H7 (cell line): Measurements from ENCODE around the gene RNASEH2C. TPM values are rescaled to one million over a fixed set of nuclear protein-coding genes. Genes with fewer than 3 reads are reported as not detected.
"Not testable (repeated sequence)": the region's sequence is repeated elsewhere in the genome, so short reads cannot be mapped to it uniquely, and the experiment has no call there.

Experiments
- DNase-seq: peaks from one replicate; pipeline ENCODE4 v3.0.0; 2012
- H3K27me3 ChIP-seq: 2 replicates; pipeline ENCODE4 v1.6.0; 2011; ENCODE audit warnings: mild to moderate bottlenecking, low read length; ENCODE audit not compliant: control insufficient read depth, insufficient read depth
- H3K36me3 ChIP-seq: replicated peaks from 2 replicates; pipeline ENCODE4 v1.5.1; 2011; ENCODE audit warnings: low read length; ENCODE audit not compliant: control insufficient read depth, insufficient read depth
- H3K4me3 ChIP-seq: 2 replicates; pipeline ENCODE4 v1.5.1; 2011; ENCODE audit warnings: low read depth, mild to moderate bottlenecking, control low read depth, low read length, moderate library complexity; ENCODE audit not compliant: insufficient read depth
- total RNA-seq: library from RNA; depleted of rRNA; stranded (reverse); fragments of >200 nt; shearing (Covaris generic); gene quantifications from 2 replicates; pipeline ENCODE4 v1.2.3, GENCODE V29; 2014

RNASEH2C gene
- total RNA-seq, 1 experiment from 2014 or later: 23.3 TPM

GRCh38 chr11:65711785-65712632 lies 8.6 kb downstream of the RNASEH2C start, which contains the start of gene KAT5:
Gene KAT5, plus strand, starts transcription at chr11:65712252. Its CDS starts 16 bp downstream, at chr11:65712268.
- Histone ChIP-seq H3K4me3 (peak within 1 kb of the TSS; percentile 77), H3K27me3 (peaks cover 1% of the 10 kb centered on the region; the same call in 1 of the 2 replicates), H3K36me3 (peaks cover 24% of the 10 kb centered on the region)
- DNase-seq: peak; percentile 98

- H3K4me3 ChIP-seq: no peak overlapping the region
- DNase-seq: no peak
- H3K36me3 ChIP-seq: peaks cover 15% of the 10 kb centered on the region
- H3K27me3 ChIP-seq: peaks cover 2% of the 10 kb centered on the region; the same call in 1 of the 2 replicates
Observed at GRCh38 chr11:65710421-65710820, 10.2 kb downstream of the RNASEH2C start.

- Histone ChIP-seq H3K4me3 (no peak overlapping the region), H3K27me3 (peaks cover 2% of the 10 kb centered on the region; the same call in 1 of the 2 replicates), H3K36me3 (peaks cover 9% of the 10 kb centered on the region)
- DNase-seq: no peak
Observed at GRCh38 chr11:65709661-65710060, 10.9 kb downstream of the RNASEH2C start.

GRCh38 chr11:65708451-65708850 lies 12.1 kb downstream of the RNASEH2C start:
- Histone ChIP-seq H3K4me3 (no peak overlapping the region), H3K27me3 (peaks cover 2% of the 10 kb centered on the region; the same call in 1 of the 2 replicates), H3K36me3 (peaks cover 5% of the 10 kb centered on the region)
- no peak for DNase-seq

- not testable (repeated sequence) for H3K36me3 ChIP-seq, H3K27me3 ChIP-seq, DNase-seq, H3K4me3 ChIP-seq
Observed at GRCh38 chr11:65707002-65707401, 13.6 kb downstream of the RNASEH2C start.

GRCh38 chr11:65706303-65706763 lies 14.3 kb downstream of the RNASEH2C start:
- H3K4me3 ChIP-seq, DNase-seq, H3K36me3 ChIP-seq, H3K27me3 ChIP-seq: not testable (repeated sequence)

- no peaks in the 10 kb centered on the region for H3K36me3 ChIP-seq
- no peak for DNase-seq
- no peak overlapping the region for H3K4me3 ChIP-seq
- H3K27me3 ChIP-seq: peaks cover 2% of the 10 kb centered on the region; the same call in 1 of the 2 replicates
Observed at GRCh38 chr11:65703846-65704245, 16.8 kb downstream of the RNASEH2C start.

- DNase-seq: no peak
- Histone ChIP-seq H3K4me3 (no peak overlapping the region), H3K27me3 (no peaks in the 10 kb centered on the region; the same call in 1 of the 2 replicates), H3K36me3 (no peaks in the 10 kb centered on the region)
Observed at GRCh38 chr11:65701686-65702085, 18.9 kb downstream of the RNASEH2C start.

GRCh38 chr11:65700399-65700798 lies 20.2 kb downstream of the RNASEH2C start:
- H3K36me3 ChIP-seq: no peaks in the 10 kb centered on the region
- H3K4me3 ChIP-seq: no peak overlapping the region
- no peak for DNase-seq
- H3K27me3 ChIP-seq: no peaks in the 10 kb centered on the region; the same call in 1 of the 2 replicates

GRCh38 chr11:65699306-65699705 lies 21.3 kb downstream of the RNASEH2C start:
- no peak for DNase-seq

GRCh38 chr11:65698205-65698604 lies 22.4 kb downstream of the RNASEH2C start:
- no peak overlapping the region for H3K4me3 ChIP-seq
- no peaks in the 10 kb centered on the region; the same call in 1 of the 2 replicates for H3K27me3 ChIP-seq
- no peaks in the 10 kb centered on the region for H3K36me3 ChIP-seq
- DNase-seq: no peak

More at GRCh38 chr11:65699306-65699705, 21.3 kb downstream of the RNASEH2C start:
- H3K27me3 ChIP-seq: no peaks in the 10 kb centered on the region; the same call in 1 of the 2 replicates
- no peak overlapping the region for H3K4me3 ChIP-seq
- no peaks in the 10 kb centered on the region for H3K36me3 ChIP-seq

GRCh38 chr11:65696802-65697552 lies 23.6 kb downstream of the RNASEH2C start:
- DNase-seq: no peak
- H3K27me3 ChIP-seq: no peaks in the 10 kb centered on the region; the same call in 1 of the 2 replicates
- no peak overlapping the region for H3K4me3 ChIP-seq
- no peaks in the 10 kb centered on the region for H3K36me3 ChIP-seq

GRCh38 chr11:65695459-65696241 lies 24.9 kb downstream of the RNASEH2C start:
- H3K27me3 ChIP-seq: no peaks in the 10 kb centered on the region; the same call in 1 of the 2 replicates
- H3K4me3 ChIP-seq: no peak overlapping the region
- no peak for DNase-seq
- no peaks in the 10 kb centered on the region for H3K36me3 ChIP-seq

- DNase-seq: no peak
- H3K27me3 ChIP-seq: no peaks in the 10 kb centered on the region
- H3K4me3 ChIP-seq: no peak overlapping the region
- no peaks in the 10 kb centered on the region for H3K36me3 ChIP-seq
Observed at GRCh38 chr11:65692367-65692766, 28.2 kb downstream of the RNASEH2C start.
